ENCODE measurements around the gene CADPS.

Gene CADPS

DNA sequence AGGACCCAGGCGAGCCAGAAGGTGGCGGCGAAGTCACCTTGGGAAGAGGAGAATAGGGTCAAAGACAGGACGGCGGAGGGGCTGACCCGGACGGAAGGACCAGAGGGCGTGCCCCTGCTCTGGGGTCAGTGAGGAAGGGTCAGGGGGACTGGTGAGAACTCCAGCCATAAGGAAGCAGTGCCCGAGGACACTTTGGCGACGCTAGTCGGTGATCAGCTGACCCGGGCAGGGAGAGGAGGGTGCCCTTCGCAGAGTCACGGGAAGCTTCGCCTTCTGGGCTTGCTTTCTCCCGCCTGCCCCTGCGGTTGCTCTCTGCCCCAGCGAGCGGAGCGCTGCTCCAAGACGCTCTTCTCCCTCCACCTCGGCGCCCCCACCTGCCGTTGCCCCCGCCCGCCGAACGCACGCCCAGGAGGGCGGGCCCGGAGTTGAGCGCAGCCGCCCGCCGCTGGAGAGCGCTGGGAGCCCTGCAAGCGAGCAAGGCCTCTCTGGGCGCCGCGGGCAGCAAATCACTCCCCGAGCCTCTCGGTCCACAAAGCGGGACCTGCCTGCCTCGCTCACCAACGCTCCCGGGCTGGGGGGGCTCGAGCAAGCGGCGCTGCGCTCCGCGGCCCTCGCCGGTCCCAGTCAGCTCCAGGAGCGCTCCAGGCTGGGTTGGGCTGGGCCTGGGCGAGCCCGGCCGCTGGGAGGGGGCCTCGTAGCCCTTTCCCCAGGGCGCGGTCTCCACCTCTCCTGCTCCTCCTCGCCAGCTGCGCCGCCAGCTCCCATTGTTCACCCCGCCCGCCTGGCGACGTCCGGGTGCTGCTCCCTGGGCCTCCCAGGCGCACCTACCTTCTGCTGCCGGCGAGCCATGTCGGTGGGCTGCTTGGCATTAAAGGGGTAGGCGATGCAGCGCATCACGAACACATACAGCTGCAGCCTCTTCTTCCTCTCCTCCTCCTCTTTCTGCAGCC lies 1.2 kb downstream of the CADPS start:
- DNase-seq (ENCODE audit: low read depth, low spot score) = no peak

DNA sequence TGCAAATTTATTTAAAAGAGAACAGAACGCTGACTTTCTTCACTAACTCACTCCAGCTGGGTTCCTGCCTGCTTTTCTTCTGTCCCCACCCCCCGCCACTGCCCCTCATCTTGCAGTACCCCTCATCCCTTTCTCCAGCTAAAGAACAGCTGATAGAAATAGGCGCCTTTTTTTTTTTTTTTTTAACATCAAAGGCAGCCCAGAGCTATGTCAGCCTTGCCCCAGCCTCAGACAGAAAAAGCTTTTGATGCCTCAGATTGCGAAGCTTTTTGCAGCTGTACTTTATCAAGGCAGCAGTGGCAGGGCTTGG lies 1.8 kb downstream of the CADPS start:
- no peak for DNase-seq (ENCODE audit: low read depth, low spot score)

- DNase-seq (ENCODE audit: low read depth, low spot score) = no peak
Observed at GRCh38 chr3:62872318-62872717, 2.9 kb downstream of the CADPS start.

DNA sequence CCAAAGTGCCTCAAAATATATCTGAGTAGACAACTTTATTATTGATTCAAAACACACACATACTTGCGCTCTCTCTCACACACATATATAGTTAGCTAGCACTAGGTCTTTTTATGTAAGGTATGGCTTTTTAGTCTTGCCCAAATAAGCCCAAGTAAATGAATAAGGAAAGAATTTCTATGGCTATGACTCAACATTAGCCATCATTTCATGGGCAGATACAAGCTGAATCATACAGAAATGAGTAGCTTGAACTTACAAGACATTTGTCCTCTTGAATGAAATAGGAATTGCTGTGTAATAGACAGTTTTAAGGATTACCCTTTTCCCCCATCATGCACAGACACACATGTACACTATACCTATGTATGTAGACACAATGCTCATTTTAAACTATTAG lies 4.9 kb downstream of the CADPS start:
- no peak for DNase-seq (ENCODE audit: low read depth, low spot score)

DNA sequence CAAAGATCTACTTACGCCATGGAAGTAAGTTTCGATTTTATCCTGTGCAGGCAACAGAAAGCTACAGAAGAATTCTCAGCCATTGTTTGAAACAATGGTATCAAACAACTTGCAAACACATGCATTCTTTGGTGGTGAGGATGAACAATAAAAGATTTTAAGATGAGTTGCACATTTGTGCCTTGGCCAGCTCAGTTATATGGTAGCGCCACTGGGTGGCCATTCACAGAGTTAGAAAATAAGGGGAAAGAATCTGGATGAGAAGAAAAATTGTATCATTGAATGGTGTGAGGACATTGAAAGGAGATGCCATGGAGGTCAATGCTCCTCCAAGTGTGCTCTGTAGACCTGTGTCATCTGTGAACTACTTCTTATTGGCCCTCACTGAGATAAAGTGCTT lies 11.6 kb downstream of the CADPS start:
- no peak for DNase-seq (ENCODE audit: low read depth, low spot score)

DNA sequence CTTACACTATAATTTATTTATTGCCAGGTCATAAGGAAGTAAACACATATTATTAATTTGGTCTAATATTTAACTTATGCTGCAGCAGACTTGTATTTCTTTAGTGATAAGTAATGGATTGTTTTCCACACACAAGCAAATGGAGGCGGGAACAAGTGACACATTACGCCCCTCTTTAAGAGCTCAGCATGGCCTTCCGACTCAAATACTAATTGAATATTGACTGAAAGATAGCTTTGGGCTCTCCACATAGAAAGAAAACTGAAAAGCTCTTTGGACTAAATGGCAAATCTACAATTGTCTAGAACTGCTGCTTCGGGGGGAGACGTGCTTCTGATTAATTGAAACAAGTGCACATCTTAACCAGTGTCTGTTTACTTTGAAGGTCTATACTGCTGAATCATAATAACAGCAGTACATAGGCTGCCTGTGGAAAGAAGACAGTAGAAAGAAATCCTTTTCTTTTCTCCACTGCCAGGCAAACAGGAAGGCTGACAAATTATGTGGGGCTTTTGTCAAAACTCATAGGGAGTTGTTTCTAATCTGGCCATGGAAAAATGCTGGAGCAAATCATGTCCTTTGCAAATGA lies 15.9 kb downstream of the CADPS start:
- DNase-seq (ENCODE audit: low read depth, low spot score) = no peak

- DNase-seq (ENCODE audit: low read depth, low spot score) = no peak
Observed at GRCh38 chr3:62845996-62846395, 29.2 kb downstream of the CADPS start.

DNA sequence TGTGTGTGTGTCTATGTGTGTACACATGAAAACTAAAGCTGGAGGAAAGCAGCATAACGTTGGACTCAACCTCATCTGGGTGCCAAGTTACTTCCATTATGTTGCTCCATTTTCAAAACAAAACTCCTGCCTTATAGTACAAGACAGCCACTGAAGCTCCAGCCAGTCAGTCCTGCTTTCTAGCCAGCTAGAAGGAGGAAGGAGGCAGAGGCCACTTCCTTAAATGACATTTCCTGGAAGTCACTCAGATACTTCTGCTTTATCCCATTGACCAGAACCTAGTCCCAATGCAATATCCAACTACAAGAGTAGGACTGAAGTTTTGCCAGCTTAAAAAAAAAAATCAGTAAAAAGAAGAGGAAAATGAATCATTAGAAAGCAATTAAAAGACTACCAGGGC lies 31.7 kb downstream of the CADPS start:
- DNase-seq (ENCODE audit: low read depth, low spot score) = no peak

GRCh38 chr3:62839748-62840147 lies 35.5 kb downstream of the CADPS start:
- DNase-seq (ENCODE audit: low read depth, low spot score) = no peak

- DNase-seq (ENCODE audit: low read depth, low spot score) = no peak
Observed at GRCh38 chr3:62837145-62837787, 38.0 kb downstream of the CADPS start.

GRCh38 chr3:62835554-62836236 lies 39.5 kb downstream of the CADPS start:
- DNase-seq (ENCODE audit: low read depth, low spot score) = no peak

DNA sequence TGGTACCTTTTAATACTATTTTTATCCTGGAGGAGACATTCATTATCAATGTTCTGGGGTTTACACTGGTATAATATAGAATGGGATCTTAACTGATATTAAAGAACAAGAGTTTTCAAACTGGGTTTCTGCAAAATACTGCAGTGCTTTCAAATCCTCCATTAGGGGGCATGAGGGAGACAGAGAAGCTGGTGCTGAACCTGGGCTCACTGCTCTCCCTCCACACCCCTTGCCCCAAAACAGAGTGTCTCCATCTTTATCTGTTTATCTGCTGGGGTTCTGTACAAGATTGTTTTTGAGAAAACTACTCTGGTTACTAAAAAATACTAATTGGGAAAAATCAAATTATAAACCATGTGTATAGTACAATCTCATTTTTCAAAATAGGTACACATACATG lies 41.7 kb downstream of the CADPS start:
- no peak for DNase-seq (ENCODE audit: low read depth, low spot score)

GRCh38 chr3:62832553-62832952 lies 42.7 kb downstream of the CADPS start:
- DNase-seq (ENCODE audit: low read depth, low spot score) = no peak

DNA sequence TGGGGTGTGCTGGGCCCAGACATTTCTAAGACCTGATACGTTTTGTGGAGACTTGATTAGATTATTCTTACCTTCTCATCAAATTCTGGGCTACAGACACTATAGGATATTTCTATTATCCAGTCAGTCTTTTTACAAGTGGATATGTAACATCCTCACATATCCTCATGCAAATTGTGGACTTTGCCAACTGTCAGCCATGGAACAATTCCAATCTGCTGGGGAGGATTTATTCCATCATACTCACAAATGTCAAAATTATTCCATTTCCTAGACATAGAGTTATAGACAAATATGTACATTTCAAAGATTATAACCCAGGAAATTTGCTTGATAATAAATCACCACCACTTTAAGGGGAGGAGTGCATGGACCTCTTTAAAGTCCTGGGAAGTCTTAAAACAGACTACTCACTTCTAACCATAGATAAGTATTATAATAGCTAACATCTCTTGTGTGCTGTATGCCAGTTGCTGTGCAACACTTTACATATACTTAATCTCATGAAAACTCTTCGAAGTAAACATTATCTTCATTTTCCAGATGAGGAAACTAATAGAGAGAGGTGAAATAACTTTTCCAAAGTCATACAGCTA lies 44.4 kb downstream of the CADPS start:
- DNase-seq (ENCODE audit: low read depth, low spot score) = no peak

DNA sequence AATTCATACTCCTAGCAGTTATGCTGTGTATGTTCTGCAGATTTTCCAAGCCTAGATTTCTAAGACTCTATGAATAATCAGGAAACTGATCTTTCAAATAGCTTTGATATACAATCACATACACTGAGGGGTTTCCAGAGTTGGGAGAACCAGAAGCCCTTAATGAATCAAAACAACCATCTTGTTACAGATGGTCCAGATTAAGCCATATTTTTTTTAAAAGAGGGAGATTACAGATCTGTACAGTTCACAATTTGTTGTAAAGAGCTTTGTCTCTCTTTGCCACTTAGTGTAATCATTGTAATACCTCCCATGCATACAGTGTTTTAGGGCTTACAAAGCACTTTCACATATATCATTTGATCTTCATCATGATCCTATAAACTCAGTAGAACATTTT lies 47.7 kb downstream of the CADPS start:
- no peak for DNase-seq (ENCODE audit: low read depth, low spot score)

DNA sequence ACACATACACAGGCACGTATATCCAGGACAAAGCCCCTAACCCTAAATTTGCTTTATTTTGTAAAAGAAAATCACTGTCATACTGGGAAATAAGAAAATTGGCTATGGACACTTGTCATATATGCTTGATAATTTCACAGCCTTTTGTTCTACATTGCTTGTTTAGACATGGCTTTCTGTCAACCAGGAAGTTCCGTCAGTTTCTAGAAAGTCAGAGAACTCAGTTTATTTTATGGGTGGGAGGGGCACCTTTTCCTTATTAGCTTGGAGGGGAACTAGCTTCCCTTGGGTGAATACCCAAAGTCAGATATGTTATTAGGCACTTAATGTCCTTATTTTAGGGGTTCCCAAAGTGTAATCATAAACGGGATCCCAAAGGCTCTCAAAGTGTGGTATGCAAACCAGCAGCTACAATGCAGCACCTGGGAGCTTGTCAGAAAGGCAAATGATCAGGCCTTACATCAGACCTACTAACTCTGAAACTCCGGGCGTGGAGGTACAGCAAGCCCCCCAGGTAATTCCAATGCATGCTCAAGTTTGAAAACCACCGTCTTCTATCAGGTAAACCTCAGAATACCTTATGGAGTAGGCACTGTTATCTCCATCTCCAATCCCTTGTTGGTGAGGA lies 50.1 kb downstream of the CADPS start:
- no peak for DNase-seq (ENCODE audit: low read depth, low spot score)

DNA sequence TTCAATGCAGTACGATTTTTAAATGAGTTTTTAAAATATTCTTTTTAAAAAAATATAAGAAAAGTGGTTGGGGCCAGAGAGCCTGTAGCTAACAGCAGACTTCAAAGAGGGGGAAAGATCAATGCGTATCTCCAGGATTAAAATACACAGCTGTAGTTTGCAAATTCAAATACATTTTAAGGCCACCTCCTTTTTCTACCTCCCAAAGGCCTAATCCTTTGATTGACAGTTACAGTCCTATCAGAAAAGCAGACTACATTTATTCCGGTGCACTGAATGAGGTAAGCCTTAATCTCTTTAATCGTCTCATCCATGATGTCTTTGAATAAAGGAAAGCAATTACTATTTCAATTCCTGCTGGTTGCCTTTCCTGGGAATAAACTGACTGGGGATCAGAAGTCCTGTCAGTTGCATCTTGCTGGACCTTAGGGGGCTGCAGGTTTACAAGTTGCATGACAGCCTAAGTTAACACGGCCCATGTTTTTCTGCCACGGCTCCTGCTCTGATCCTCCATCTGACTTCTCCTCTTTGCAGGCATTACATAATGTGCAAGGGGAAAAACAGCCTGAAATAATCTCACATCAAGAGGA lies 51.7 kb downstream of the CADPS start:
- no peak for DNase-seq (ENCODE audit: low read depth, low spot score)

DNA sequence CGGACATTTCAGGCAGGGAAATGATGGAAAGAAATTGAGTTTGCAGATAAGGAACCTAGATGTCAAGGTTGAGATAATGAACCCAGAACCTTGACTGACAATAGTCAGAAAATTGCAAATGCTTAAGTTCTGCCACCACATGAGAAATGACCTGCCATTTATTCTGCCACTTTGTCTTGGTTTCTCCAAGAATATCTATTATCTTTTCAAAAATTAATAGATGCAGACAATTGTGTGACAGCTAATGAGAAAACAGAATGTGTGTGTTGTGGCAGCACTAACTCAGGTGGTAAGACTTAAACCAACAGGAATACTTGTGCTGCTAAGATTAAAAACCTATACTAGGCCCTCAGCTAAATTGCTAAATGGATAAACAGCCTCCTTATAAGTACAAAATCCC lies 52.3 kb downstream of the CADPS start:
- no peak for DNase-seq (ENCODE audit: low read depth, low spot score)

DNA sequence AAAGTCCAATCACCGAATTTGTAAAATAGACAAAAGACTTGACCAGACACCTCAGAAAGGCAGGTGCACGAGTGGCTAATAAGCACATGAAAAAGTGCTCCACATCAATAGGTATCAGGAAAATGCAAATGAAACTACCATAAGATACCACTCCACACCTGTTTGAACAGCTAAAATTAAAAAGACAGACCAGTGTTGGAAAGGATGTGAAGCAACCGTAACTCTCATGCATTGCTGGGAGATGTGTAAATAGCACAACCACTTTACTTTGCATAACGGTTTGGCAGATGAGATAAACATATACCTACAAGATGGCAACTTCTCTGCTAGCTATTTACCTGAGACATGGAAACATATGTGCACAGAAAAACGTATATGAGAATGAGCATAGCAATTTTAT lies 56.9 kb downstream of the CADPS start:
- DNase-seq (ENCODE audit: low read depth, low spot score) = no peak

- DNase-seq (ENCODE audit: low read depth, low spot score) = no peak
Observed at GRCh38 chr3:62817678-62818077, 57.5 kb downstream of the CADPS start.

GRCh38 chr3:62815981-62816380 lies 59.2 kb downstream of the CADPS start:
- no peak for DNase-seq (ENCODE audit: low read depth, low spot score)

Measured in activated CD4-positive, CD25-positive, alpha-beta regulatory T cell treated with anti-CD3 and anti-CD28 coated beads, Interleukin-2, amount 50 U/mL, for 16 hours (primary cell).